Activated CD8-positive, alpha-beta memory T cell treated with anti-CD3 and anti-CD28 coated beads for 4 hours (primary cell): ENCODE measurements around the gene SOAT1.

Experiments used
- DNase-seq, 2 donors: peaks; one replicate each; pipeline ENCODE4 v3.0.0-alpha.2; 2020; ENCODE audit warnings: low read depth in 2 of 2

Gene SOAT1

GRCh38 chr1:179303200-179303785, 9.7 kb downstream of the SOAT1 start:
- DNase-seq, result no peak

- DNase-seq, result no peak
Observed at GRCh38 chr1:179305450-179305849, 11.9 kb downstream of the SOAT1 start.

DNA sequence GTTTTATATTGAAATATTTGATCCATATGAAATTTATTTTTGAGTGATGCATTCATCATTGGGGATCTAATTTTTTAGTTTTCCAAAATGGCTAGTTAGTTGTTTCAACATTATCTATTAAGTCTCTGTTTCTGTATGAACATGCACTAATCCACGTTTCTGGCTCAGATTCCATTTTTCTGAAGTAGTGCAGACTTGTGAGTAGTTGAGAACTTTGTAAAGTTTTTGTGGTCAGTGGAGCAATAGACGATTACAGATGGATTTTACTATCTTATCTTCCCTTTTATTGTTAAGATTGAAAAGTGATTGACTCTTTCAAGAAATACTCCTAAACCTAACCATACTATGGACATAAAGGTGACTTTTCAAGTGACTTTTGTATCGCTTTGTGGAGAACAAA, 16.7 kb downstream of the SOAT1 start:
- DNase-seq, result no peak

- DNase-seq, result no peak
Observed at GRCh38 chr1:179310721-179311120, 17.1 kb downstream of the SOAT1 start.

DNA sequence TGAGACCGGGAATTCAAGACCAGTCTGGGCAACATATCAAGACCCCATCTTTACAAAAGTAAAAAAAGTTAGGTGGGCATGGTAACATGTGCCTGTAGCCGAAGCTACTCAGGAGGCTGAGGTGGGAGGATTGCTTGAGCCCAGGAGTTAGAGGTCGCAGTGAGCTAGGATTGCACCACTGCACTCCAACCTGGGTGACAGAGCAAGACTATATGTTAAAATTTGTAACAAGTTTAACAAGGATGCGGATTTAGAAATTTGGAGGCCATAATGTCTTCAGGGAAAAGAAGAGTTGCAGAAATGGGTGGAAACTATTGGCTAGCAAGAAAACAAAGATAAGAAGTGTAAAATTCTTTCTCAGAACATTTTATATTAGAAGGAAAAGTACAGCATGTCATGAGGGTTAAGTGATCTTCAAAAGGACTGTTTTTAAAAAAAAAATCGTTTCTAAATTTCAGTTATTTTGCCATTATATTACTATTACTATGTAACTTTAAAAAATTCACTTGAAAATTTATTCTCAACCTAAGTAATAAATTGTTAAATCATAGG, 17.6 kb downstream of the SOAT1 start:
- no peak for DNase-seq

GRCh38 chr1:179313004-179313403, 19.4 kb downstream of the SOAT1 start:
- no peak for DNase-seq

DNA sequence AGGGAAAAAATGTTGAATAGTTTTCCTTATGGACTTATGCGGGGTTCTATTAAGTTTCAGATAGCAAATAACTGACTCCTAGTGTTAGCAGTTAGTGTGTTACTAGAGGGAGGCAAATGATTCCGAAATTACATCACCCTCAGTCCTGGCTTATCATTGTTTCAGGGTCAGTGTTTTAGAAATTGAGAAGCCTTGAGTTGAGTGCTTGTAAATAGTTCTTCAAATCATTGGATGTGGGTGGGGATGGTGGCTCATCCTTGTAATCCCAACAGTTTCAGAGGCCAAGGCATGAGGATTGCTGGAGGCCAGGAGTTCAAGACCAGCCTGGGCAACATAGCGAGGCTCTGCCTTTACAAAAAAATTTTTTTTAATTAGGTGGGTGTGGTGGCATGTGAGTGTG, 21.3 kb downstream of the SOAT1 start:
- DNase-seq, result no peak

DNA sequence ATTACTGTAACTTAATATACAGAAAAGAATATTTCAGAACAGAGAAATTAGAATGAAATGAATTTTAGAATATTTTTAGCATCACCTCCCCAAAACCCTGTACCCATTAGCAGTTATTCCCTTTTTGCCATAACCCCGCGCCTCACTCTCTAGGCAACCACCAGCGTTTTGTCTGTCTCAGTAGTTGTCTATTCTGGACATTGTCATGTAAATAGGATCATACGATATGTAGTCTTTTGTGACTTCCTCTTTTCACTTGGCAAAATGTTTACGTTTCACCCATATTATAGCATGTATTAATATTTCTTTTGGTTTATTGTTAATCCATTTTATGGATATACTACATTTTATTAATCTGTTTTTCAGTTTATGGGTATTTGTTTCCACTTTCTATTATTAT, 24.9 kb downstream of the SOAT1 start:
- no peak for DNase-seq

DNA sequence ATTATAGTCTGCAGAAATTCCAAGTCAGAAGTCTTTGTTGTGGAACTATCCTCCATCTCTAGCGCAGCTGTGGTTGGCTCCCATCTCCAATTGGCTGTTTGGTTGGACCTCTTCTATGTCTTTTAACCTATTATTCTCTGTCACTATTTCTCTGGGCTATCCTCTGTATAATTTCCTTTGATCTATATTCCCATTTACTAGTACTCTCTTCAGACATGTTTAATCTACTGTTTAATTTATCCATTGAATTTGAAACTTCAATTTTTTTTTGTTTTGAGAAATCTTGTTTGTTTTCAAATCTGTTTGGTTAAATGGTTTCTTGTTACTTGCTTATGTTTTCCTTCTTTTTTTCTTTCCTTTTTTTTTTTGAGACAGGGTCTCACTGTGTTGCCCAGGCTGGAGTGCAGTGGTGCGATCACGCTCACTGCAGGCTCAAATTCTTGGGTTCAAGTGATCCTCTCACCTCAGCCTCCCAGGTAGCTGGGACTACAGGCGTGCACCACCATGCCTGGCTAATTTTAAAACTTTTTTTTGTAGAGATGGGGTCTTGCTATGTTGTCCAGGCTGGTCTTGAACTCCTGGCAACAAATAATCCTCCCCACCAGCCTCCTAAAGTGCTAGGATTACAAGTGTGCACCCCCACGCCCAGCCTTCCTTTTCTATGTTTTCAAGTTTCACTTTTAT, 28.1 kb downstream of the SOAT1 start:
- DNase-seq, result no peak

- no peak for DNase-seq
Observed at GRCh38 chr1:179322557-179322956, 29.0 kb downstream of the SOAT1 start.

- no peak for DNase-seq
Observed at GRCh38 chr1:179323436-179323835, 29.8 kb downstream of the SOAT1 start.

GRCh38 chr1:179325836-179326235, 32.2 kb downstream of the SOAT1 start:
- DNase-seq, result no peak

DNA sequence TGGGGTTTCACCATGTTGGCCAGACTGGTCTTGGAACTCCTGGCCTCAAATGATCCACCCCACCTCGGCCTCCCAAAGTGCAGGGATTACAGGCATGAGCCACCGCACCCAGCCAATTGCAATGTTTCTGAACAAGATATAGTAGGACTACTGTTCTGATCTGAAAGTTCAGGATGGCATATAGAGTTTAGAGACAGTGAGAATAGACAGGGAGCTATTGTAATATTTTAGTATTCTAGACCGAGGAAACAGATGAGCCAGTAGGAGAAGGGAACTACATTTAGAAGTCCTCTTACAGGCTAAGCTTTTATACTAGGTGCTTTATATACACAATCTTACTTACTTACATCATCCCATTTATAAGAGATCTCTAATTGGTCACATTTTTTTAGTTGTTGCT, 33.1 kb downstream of the SOAT1 start:
- DNase-seq, result no peak

DNA sequence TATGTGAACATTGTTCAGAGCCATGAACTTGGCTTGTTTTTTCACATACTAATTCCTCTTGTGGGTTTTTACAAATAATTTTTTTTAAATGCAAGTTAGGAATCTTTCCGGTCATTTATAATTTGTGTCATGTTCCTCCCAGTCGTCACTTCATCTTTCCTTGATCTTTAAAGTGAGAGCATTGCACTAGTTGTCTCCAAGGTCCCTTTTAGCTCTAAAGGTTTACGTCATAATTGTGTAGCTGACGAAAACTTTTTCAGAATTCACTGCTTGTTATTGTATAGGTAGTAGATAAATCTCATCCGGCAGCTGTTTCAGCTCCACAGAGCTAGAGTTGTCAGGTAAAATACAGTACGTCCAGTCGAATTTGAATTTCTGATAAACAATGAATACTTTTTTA, 33.6 kb downstream of the SOAT1 start:
- DNase-seq, result no peak

DNA sequence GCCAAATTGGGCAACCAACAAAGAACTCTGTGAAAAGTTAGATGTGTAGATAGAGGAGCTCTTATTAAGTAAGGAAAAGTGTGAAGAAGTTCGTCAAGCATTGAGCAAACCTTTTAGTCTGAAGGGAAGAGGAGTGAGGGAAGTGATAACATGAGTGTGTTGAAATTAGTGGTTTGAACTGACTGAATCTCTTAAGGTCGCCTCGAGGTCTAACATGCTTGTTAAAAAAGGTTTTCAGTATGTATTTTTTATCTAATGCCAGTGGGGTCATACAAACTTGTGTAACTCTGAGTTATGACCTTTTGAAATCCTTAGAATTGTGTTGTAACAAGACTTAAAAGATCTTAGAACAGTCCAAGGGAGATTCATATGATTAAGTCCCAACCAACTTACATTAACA, 34.1 kb downstream of the SOAT1 start:
- no peak for DNase-seq

GRCh38 chr1:179329862-179330261, 36.3 kb downstream of the SOAT1 start:
- DNase-seq, result no peak

DNA sequence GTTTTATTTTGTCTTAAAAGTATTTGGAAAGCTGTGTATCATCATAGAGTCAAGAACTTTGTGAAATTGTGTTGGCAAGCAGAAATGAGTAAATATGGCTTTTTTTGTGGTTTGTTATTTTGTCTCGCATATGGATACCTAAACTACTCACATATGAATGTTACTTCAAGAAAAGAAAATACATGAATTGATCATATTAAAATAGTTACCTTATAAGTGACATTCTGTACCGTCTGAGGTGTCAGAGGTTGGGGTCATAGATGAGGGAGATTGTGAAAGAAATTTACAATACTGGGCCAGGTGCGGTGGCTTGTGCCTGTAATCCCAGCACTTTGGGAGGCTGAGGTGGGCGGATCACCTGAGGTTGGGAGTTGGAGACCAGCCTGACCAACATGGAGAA, 40.8 kb downstream of the SOAT1 start:
- DNase-seq, result no peak

GRCh38 chr1:179337288-179337687, 43.7 kb downstream of the SOAT1 start:
- DNase-seq, result no peak

- DNase-seq, result no peak
Observed at GRCh38 chr1:179337942-179338560, 44.5 kb downstream of the SOAT1 start.

- DNase-seq, result no peak
Observed at GRCh38 chr1:179340918-179341317, 47.3 kb downstream of the SOAT1 start.

DNA sequence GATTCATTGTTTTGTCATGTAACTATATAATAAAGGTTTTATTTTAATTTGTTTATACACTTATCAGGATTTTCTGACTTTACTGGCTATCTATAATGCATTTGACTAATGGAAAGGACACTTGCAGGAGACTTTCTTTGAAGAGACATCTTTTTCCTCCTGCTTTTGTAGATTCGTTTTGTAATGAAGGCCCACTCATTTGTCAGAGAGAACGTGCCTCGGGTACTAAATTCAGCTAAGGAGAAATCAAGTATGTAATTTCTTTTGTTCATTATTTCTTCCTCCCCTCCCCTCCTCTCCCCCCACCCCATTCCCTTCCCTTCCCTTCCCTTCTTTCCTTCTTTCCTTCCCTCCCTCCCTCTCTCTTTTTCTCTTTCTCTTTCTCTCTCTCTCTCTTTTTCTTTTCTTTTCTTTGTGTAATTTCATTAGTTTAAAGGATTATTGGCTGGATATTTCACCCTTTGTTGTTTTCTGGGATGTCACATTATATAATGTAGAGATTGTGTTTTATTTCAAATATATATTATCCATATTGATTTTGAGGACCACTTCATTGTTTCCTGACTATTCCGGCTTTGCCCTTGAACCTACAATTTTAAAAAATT, 48.4 kb downstream of the SOAT1 start:
- no peak for DNase-seq

DNA sequence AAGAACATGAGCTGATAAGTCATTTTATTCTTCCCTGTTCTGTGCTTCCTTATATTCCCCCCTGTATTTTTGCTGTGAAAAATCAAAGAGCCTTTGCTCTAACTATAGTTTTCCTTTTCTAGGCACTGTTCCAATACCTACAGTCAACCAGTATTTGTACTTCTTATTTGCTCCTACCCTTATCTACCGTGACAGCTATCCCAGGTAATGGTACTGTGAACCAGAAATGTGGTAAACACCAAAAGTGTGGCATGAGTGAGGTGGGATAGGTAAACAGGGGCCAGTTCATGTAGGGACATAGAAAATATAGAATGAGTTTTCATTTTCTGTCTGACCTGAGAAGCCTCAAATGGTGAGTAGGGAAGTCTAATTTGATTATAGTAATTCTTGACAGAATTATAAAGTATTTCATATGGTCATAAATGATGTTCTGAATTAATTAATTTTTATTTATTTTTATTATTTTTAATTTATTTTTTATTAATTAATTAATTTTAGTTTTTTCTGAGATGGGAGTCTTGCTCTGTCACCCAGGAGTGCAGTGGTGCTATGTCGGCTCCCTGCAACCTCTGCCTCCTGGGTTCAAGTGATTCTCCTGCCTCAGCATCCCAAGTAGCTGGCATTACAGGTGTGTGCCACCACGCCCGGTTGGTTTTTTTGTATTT, 49.3 kb downstream of the SOAT1 start:
- DNase-seq, result no peak
